Measurements from ENCODE around the gene TAX1BP3. TPM values are rescaled to one million over a fixed set of nuclear protein-coding genes. Genes with fewer than 3 reads are reported as not detected.

Gene TAX1BP3
- total RNA-seq, 1 experiment from 2014 or later, result 205 TPM

- DNase-seq (ENCODE audit: low read depth), result no peak
These were observed 19.7 kb upstream of the TAX1BP3 start for GRCh38 chr17:3688027-3688553.

- no peak for DNase-seq (ENCODE audit: low read depth)
These were observed 16.8 kb upstream of the TAX1BP3 start for GRCh38 chr17:3685174-3685573.

GRCh38 chr17:3683054-3683511 is 14.7 kb upstream of the TAX1BP3 start:
- peak; percentile 46 for DNase-seq (ENCODE audit: low read depth)

GRCh38 chr17:3682033-3682432 is 13.7 kb upstream of the TAX1BP3 start:
- no peak for DNase-seq (ENCODE audit: low read depth)

GRCh38 chr17:3681565-3681964 is 13.2 kb upstream of the TAX1BP3 start:
- DNase-seq (ENCODE audit: low read depth), result no peak

GRCh38 chr17:3681057-3681456 is 12.7 kb upstream of the TAX1BP3 start:
- DNase-seq (ENCODE audit: low read depth), result no peak

- DNase-seq (ENCODE audit: low read depth), result no peak
These were observed 11.3 kb upstream of the TAX1BP3 start for GRCh38 chr17:3679531-3680126.

GRCh38 chr17:3678821-3679530 is 10.6 kb upstream of the TAX1BP3 start:
- DNase-seq (ENCODE audit: low read depth), result no peak

- no peak for DNase-seq (ENCODE audit: low read depth)
These were observed 9.9 kb upstream of the TAX1BP3 start for GRCh38 chr17:3678095-3678820.

- no peak for DNase-seq (ENCODE audit: low read depth)
These were observed 7.5 kb upstream of the TAX1BP3 start for GRCh38 chr17:3675886-3676285.

GRCh38 chr17:3672571-3672970 is 4.2 kb upstream of the TAX1BP3 start:
- DNase-seq (ENCODE audit: low read depth), result no peak

GRCh38 chr17:3669548-3669947 is 1.2 kb upstream of the TAX1BP3 start:
- DNase-seq (ENCODE audit: low read depth), result no peak

- DNase-seq (ENCODE audit: low read depth), result no peak
These were observed 638 bp upstream of the TAX1BP3 start for GRCh38 chr17:3669085-3669347.

- peak; percentile 94 for DNase-seq (ENCODE audit: low read depth)
These were observed 756 bp downstream of the TAX1BP3 start for GRCh38 chr17:3667366-3668278.

- no peak for DNase-seq (ENCODE audit: low read depth)
These were observed 1.9 kb downstream of the TAX1BP3 start for GRCh38 chr17:3666516-3666915.

- no peak for DNase-seq (ENCODE audit: low read depth)
These were observed 2.5 kb downstream of the TAX1BP3 start for GRCh38 chr17:3665834-3666233.

- no peak for DNase-seq (ENCODE audit: low read depth)
These were observed 5.0 kb downstream of the TAX1BP3 start for GRCh38 chr17:3663102-3664011.

GRCh38 chr17:3660311-3660891 is 8.0 kb downstream of the TAX1BP3 start:
- peak; percentile 19 for DNase-seq (ENCODE audit: low read depth)

GRCh38 chr17:3659541-3660111 is 8.8 kb downstream of the TAX1BP3 start:
- DNase-seq (ENCODE audit: low read depth), result peak; percentile 94

Data from Daoy (cell line).